HFF-Myc (cell line): ENCODE data around the gene STAG1.
"Not testable (repeated sequence)": the region's sequence is repeated elsewhere in the genome, so short reads cannot be mapped to it uniquely, and the experiment has no call there.

Source experiments
- DNase-seq: peaks from one replicate; pipeline ENCODE4 v3.0.0-alpha.2; 2011; ENCODE audit warnings: low read depth; ENCODE audit errors: extremely low read depth
- H3K4me3 ChIP-seq: replicated peaks from 2 replicates; pipeline ENCODE4 v1.5.1; 2011; ENCODE audit warnings: low read depth, mild to moderate bottlenecking, control low read depth, low read length
- CTCF ChIP-seq: IDR thresholded peaks from 2 replicates; pipeline ENCODE4 v1.5.1; 2012; ENCODE audit warnings: mild to moderate bottlenecking, low read depth, low read length, control low read depth; ENCODE audit errors: missing control alignments

Gene STAG1

DNA sequence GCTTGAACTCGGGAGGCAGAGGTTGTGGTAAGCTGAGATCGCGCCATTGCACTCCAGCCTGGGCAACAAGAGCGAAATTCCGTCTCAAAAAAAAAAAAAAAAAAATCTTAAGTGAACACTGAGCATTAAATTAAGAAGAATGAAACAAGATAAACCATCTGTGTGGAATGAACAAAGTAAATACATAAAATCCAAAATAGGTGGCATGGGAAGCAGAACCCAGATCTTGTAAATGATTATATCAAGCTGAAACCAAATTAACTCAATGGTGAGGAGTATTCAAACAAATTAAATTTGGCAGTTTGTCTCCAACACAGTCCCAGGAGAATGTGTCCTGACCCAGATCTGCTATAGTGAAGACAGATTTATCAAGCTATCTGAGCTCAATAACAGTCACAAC, 32.1 kb downstream of the STAG1 start:
- TF ChIP-seq CTCF, result no peak
- H3K4me3 ChIP-seq, result no peak overlapping the region
- no peak for DNase-seq

DNA sequence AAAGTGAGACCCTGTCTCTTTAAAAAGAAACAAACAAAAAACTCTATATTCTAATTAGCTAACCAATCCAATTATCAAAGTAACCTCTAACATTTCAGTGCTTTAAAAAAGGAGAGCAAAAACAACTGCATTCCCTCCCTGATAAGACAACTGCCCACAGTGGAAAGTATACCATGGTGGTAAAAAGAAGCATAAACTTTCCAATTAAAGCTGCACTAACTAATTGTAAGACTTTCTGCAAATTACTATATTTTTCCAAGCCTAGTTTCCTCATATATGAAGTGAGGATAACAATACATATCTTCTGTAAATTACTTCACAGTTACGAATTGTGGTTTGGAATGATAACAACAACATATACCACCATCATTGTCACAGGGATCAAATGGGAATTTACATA, 35.5 kb downstream of the STAG1 start:
- no peak for TF ChIP-seq CTCF
- no peak for DNase-seq
- H3K4me3 ChIP-seq, result no peak overlapping the region

DNA sequence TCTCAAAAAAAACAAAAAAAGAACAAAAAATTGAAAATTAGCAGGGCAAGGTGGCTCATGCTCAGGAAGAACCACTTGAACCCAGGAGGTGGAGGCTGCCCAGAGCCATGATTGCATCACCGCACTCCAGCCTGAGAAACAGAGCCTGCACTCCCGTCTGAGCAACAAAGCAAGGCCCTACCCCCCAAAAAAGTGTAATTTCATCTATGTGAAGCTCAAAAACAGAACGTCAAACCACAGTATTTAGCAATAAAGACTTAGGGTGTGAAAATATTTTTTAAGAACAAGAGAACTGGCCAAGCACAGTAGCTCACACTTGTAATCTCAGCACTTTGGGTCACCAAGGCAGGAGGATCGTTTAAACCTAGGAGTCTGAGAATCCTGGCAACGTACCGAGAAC, 38.2 kb downstream of the STAG1 start:
- DNase-seq, result no peak
- H3K4me3 ChIP-seq, result no peak overlapping the region
- no peak for TF ChIP-seq CTCF

- no peak for DNase-seq
- no peak overlapping the region for H3K4me3 ChIP-seq
- TF ChIP-seq CTCF, result no peak
These were observed 39.2 kb downstream of the STAG1 start for GRCh38 chr3:136712941-136713340.

DNA sequence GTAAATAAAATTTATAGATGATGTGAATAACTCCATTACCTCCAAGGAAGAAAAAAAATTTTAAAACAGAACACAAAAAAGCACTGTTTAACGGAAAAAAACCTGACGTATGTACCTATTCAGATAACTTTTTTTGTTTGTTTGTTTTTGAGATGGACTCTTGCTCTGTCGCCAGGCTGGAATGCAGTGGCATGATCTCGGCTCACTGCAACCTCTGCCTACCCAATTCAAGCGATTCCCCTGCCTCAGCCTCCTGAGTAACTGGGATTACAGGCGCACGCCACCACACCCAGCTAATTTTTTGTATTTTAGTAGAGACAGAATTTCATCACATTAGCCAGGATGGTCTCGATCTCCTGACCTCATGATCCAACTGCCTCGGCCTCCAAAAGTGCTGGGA, 40.3 kb downstream of the STAG1 start:
- DNase-seq, H3K4me3 ChIP-seq: not testable (repeated sequence)

- no peak for DNase-seq
- H3K4me3 ChIP-seq, result no peak overlapping the region
- TF ChIP-seq CTCF, result no peak
These were observed 40.9 kb downstream of the STAG1 start for GRCh38 chr3:136711277-136711676.

DNA sequence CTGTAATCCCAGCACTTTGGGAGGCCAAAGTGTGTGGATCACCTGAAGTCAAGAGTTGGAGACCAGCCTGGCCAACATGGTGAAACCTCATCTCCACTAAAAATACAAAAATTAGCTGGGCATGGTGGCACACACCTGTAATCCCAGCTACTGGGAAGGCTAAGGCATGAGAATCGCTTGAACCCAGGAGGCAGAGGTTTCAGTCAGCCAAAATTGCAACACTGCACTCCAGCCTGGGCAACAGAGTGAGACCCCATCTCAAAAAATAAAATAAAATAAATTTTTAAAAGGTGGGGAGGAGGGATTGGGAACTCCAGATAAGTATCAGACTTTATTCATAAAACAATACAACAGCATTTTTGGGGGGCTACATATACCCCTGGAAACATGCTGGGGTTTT, 42.4 kb downstream of the STAG1 start:
- not testable (repeated sequence) for H3K4me3 ChIP-seq

GRCh38 chr3:136708333-136708985, 43.7 kb downstream of the STAG1 start:
- no peak for TF ChIP-seq CTCF
- H3K4me3 ChIP-seq, result no peak overlapping the region
- DNase-seq, result no peak

More for the DNA sequence above, 42.4 kb downstream of the STAG1 start:
- DNase-seq, result not testable (repeated sequence)
